CD4-positive, alpha-beta T cell treated with Interferon alpha-2 for 1 hour (primary cell): ENCODE results near the gene PDLIM7.

Source experiments
- DNase-seq, 2 donors: peaks; one replicate each; pipeline ENCODE4 v3.0.0-alpha.2; 2020 to 2022

PDLIM7 gene

GRCh38 chr5:177524539-177524900, 27.1 kb upstream of the PDLIM7 start:
- no peak for DNase-seq

GRCh38 chr5:177523711-177524538, 26.5 kb upstream of the PDLIM7 start:
- DNase-seq = no peak

- DNase-seq = no peak
Measured at GRCh38 chr5:177520916-177521513, 23.6 kb upstream of the PDLIM7 start.

GRCh38 chr5:177520271-177520670, 22.9 kb upstream of the PDLIM7 start:
- no peak for DNase-seq

GRCh38 chr5:177519463-177520235, 22.2 kb upstream of the PDLIM7 start:
- DNase-seq = no peak

- DNase-seq = peak; percentile 96 to 97
Measured at GRCh38 chr5:177516601-177517568, 19.5 kb upstream of the PDLIM7 start, which contains the start of gene DDX41. Gene DDX41 (minus strand): TSS chr5:177516961. CDS start chr5:177516945, 16 bp downstream.

GRCh38 chr5:177515580-177515979, 18.2 kb upstream of the PDLIM7 start:
- no peak for DNase-seq

- DNase-seq = no peak
Measured at GRCh38 chr5:177514541-177514940, 17.1 kb upstream of the PDLIM7 start.

GRCh38 chr5:177513500-177513899, 16.1 kb upstream of the PDLIM7 start:
- no peak for DNase-seq

- no peak for DNase-seq
Measured at GRCh38 chr5:177512736-177513380, 15.5 kb upstream of the PDLIM7 start.

GRCh38 chr5:177511796-177512675, 14.6 kb upstream of the PDLIM7 start:
- no peak for DNase-seq

- DNase-seq = no peak
Measured at GRCh38 chr5:177511181-177511580, 13.8 kb upstream of the PDLIM7 start.

GRCh38 chr5:177510567-177511053, 13.2 kb upstream of the PDLIM7 start:
- peak in 1 of 2 donors; percentile 72 for DNase-seq

- DNase-seq = no peak
Measured at GRCh38 chr5:177509991-177510566, 12.7 kb upstream of the PDLIM7 start.

- DNase-seq = peak in 1 of 2 donors; percentile 37
Measured at GRCh38 chr5:177509381-177509951, 12.1 kb upstream of the PDLIM7 start, which contains the start of gene DOK3. Gene DOK3 (minus strand): TSS chr5:177509826. CDS start chr5:177509540, 286 bp downstream.

- no peak for DNase-seq
Measured at GRCh38 chr5:177508837-177509236, 11.4 kb upstream of the PDLIM7 start.

- DNase-seq = no peak
Measured at GRCh38 chr5:177508221-177508611, 10.8 kb upstream of the PDLIM7 start.

- DNase-seq = no peak
Measured at GRCh38 chr5:177507596-177508220, 10.3 kb upstream of the PDLIM7 start.

- DNase-seq = no peak
Measured at GRCh38 chr5:177507165-177507564, 9.8 kb upstream of the PDLIM7 start.
